NCI-H2171 (cell line): ENCODE data around the gene ACBD5.
"Not testable (repeated sequence)": the region's sequence is repeated elsewhere in the genome, so short reads cannot be mapped to it uniquely, and the experiment has no call there.

ENCODE experiments used
- DNase-seq: peaks from one replicate; lab custom pipeline; 2025; lab: John Stamatoyannopoulos, UW

Gene ACBD5

GRCh38 chr10:27240212-27241009, at the start of gene ACBD5:
ACBD5 (minus strand) TSS chr10:27240797; CDS start chr10:27240688, 109 bp downstream.
- peak; percentile 76 for DNase-seq

- no peak for DNase-seq
These were observed 44.5 kb upstream of the ACBD5 start for GRCh38 chr10:27285093-27285492.

GRCh38 chr10:27276581-27276980, 36.0 kb upstream of the ACBD5 start:
- no peak for DNase-seq

GRCh38 chr10:27266025-27266424, 25.4 kb upstream of the ACBD5 start:
- not testable (repeated sequence) for DNase-seq

- DNase-seq: not testable (repeated sequence)
These were observed 22.2 kb upstream of the ACBD5 start for GRCh38 chr10:27262788-27263187.

GRCh38 chr10:27258838-27259812, 18.5 kb upstream of the ACBD5 start:
- DNase-seq: no peak

- no peak for DNase-seq
These were observed 17.9 kb upstream of the ACBD5 start for GRCh38 chr10:27258492-27258837.

GRCh38 chr10:27256299-27257189, 15.9 kb upstream of the ACBD5 start:
- no peak for DNase-seq

GRCh38 chr10:27253576-27253975, 13.0 kb upstream of the ACBD5 start:
- DNase-seq: no peak

GRCh38 chr10:27252267-27253000, 11.8 kb upstream of the ACBD5 start:
- no peak for DNase-seq

- no peak for DNase-seq
These were observed 11.0 kb upstream of the ACBD5 start for GRCh38 chr10:27251554-27251953.

GRCh38 chr10:27248215-27248614, 7.6 kb upstream of the ACBD5 start:
- DNase-seq: no peak

GRCh38 chr10:27247441-27247840, 6.8 kb upstream of the ACBD5 start:
- DNase-seq: no peak

- DNase-seq: no peak
These were observed 6.4 kb upstream of the ACBD5 start for GRCh38 chr10:27247006-27247405.

GRCh38 chr10:27245836-27246235, 5.2 kb upstream of the ACBD5 start:
- no peak for DNase-seq

- no peak for DNase-seq
These were observed 4.4 kb upstream of the ACBD5 start for GRCh38 chr10:27244976-27245375.

- DNase-seq: peak; percentile 2
These were observed 2.5 kb upstream of the ACBD5 start for GRCh38 chr10:27242951-27243551.

GRCh38 chr10:27242473-27242950, 1.9 kb upstream of the ACBD5 start:
- no peak for DNase-seq

GRCh38 chr10:27241652-27242472, 1.3 kb upstream of the ACBD5 start:
- DNase-seq: peak; percentile 84
